HG03460 (cell line): ENCODE measurements around the gene EAF2.
"Not testable (repeated sequence)": the region's sequence is repeated elsewhere in the genome, so short reads cannot be mapped to it uniquely, and the experiment has no call there.

Experiments used
- ATAC-seq: cut with Tn5 transposase; IDR thresholded peaks from one replicate; pipeline ENCODE4 v1.9.1; 2021; ENCODE audit not compliant: unreplicated experiment

EAF2 gene

DNA sequence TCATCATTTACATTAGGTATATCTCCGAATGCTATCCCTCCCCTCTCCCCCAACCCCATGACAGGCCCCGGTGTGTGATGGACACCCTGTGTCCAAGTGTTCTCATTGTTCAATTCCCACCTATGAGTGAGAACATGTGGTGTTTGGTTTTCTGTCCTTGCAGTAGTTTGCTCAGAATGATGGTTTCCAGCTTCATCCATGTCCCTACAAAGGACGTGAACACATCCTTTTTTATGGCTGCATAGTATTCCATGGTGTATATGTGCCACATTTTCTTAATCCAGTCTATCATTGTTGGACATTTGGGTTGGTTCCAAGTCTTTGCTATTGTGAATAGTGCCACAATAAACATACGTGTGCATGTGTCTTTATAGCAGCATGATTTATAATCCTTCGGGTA, 22.8 kb downstream of the EAF2 start:
- not testable (repeated sequence) for ATAC-seq

DNA sequence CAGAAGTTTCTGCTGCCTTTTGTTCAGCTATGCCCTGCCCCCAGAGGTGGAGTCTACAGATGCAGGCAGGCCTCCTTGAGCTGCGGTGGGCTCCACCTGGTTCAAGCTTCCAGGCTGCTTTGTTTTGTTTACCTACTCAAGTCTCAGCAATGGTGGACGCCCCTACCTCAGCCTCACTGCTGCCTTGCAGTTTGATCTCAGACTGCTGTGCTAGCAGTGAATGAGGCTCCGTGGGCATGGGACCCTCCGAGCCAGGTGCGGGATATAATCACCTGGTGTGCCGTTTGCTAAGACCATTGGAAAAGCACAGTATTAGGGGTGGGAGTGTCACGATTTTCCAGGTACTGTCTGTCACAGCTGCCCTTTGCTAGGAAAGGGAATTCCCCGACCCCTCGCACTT, 28.2 kb downstream of the EAF2 start:
- ATAC-seq = not testable (repeated sequence)

DNA sequence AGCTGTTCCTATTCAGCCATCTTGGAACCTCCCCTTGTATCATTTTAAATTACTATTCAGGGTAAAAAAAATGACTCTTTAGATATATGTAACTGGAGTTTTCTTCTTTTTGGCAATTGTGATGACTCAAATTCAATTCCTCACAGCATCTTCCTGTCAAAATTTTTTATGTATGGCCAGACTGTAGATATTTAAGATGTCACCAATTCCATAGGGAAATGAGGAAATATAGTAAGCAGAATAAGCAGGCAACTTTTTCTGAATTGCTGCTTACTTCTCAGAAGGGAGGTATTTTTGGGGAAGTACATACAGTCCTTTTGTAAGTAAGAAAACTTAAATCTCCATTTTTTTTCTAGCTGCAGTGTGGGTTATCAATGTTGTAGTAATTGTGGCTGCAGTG, 28.8 kb downstream of the EAF2 start:
- no peak for ATAC-seq

DNA sequence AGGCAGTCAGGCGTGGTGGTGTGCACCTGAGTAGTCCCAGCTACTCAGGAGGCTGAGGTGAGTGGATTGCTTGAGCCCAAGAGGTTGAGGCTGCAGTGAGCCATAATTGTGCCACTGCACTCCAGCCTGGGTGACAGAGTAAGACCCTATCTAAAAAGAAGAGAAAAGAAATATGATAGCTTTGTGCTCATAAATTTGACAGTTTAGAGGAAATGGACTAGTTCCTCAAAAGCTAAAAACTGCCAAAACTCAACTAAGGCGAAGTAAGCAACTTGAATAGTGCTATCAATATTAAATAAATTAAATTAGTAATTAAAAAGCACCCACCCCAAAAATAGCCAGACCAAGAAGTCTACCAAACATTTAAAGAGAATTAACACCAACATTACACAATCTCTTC, 34.7 kb downstream of the EAF2 start:
- no peak for ATAC-seq

DNA sequence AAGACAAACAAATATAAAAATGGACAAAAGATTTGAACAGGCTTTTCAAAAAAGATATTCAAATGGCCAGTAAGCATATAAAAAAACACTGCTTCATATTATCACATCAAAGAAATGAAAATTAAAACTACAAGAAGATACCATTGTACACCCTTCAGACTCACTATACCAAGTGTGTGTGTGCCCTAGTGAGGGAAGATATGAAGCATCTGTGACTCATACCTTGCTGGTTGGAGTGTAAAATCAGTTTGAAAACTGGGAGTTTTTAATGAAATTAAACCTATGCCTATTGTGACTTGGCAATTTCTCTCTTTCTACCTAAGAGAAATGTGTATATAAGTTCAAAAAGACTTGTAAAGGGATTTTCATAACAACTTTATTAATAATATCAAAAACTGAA, 35.7 kb downstream of the EAF2 start:
- no peak for ATAC-seq

DNA sequence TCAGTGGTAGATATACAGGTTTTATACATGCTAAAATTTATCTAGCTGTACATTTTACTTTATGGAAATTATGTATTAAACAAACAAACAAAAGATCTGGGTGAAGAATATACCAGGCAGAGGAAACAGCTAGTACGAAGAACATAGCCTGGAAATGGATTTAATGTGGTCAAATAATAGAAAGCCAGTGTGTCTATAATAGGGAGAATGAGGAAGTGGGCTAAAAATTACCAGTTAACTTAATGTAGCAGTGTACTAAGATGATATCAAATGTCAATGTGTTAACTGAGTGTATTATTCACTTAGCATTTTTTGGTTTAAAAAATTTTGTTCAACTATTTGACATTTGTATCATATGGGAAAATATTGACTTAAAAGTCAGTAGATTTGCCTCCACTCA, 36.4 kb downstream of the EAF2 start:
- no peak for ATAC-seq

DNA sequence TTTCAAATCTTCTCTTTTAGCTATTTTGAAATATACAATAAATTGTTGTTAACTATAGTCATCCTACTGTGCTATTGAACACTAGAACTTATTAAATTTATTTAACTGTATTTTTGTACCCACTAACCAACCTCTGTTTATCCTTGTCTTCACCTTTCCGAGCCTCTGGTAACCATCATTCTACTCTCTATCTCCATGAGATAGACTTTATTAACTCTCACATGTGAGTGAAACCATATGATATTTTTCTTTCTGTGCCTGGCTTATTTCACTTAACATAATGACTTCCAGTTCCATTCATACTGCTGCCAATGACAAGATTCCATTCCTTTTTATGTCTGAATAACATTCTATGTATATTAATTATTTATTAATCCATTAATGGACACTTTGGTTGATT, 43.4 kb downstream of the EAF2 start:
- ATAC-seq = no peak

DNA sequence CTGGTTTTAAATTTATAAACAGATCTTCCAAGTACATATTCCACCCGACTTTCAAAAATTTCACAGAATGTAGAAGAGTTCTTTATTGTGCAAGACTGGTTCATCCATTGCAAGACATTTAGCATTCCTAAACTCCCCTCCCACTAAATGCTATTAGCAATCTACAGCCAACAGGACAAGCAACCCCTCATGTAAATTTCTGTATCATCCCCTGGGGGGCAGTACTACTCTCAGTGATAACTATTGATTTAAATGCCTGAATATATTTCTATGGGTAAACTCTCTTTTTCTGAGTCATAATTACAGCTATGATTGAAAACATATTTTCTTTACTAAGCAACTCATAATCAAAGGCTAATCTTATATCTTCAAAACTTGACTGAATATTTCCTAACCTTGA, 48.5 kb downstream of the EAF2 start:
- ATAC-seq = no peak

DNA sequence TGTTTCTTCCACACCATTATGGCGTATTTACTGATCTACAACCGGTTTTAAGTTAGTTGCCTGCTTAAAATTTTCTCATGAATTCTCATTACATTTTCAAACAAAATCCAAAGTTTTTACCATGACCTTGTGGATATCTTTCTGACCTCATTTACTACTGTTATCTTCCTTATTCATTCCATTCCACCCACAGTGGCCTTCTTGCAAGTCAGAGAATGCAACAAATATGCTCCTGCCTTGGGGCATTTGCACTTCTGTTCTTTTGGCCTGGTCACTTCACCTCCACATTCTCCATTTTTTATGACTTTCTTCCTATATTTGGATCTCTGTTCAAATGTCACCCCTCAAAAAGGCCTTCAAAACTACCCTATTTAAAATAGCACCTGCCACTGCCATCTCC, 50.4 kb downstream of the EAF2 start:
- ATAC-seq = no peak

DNA sequence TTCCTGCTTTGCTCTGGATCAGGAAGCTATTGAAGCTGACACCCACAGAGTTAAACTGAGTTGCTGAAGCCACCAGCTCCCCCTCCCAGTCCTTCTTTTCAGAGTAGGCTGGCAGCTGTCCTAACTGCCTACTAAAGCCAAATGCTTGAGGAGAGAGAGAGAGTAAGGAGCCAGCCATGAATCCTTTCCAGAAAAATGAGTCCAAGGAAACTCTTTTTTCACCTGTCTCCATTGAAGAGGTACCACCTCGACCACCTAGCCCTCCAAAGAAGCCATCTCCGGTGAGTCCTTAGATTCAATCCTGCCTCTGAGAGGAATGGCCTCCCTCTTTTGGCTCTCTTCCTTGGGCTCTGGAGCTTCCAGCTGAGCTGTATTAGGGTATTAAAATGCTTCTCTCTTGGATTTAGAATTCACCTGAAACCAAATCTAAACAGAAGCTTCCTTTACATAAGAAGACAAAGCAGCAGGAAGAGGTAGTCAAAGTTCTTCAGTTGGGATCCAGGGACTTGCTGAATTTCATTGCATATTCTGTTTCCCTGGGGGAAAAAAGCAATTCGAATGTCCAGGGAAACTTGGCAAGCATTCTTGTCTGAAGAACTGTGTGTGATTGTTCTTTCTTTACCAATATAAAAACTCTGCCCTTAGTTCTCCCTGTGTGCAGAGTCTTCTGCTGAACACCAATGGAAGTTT, 59.4 kb downstream of the EAF2 start, which contains the start of gene SLC15A2:
Gene SLC15A2 (plus strand): TSS at position 101 of the 690 bp plus-strand sequence. CDS start 76 bp downstream, at position 177.
- no peak for ATAC-seq

DNA sequence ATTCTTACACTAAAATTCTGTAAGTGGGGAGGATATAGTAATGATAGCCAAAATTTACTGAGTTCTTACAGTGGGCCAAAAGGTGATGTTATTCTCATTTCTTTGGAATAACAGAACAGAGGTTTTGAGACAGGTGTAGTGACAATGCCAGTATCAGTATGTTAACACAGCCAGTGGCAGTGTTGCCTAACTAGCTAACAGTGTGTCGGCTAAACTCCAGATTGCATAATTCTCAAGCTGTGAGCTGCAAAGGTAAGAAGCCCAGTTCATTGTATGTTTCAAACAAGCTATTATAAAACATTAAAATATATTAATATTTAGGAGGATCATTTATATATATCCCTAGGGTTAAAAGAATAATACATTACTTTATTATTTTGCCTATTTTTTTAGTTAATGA, 60.1 kb downstream of the EAF2 start:
- no peak for ATAC-seq

DNA sequence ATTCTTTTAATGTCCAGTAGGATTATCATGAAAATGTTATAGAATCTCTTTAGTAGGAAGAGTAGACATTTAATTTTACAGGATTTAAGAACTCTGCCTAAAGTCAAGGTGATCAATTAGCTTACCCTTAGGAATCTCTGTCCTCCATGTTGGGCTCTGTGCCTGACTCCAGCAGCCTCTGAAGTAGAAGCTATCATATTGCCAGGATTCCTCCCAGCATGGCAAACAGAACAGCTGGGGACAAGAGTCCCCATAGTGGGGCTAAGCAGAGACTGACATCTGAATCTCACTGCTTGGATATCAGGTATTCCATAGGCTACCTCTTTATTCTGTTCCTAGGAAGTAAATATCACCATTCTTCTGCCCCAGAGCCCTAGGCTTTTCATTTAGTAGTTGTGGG, 60.7 kb downstream of the EAF2 start:
- ATAC-seq = no peak

DNA sequence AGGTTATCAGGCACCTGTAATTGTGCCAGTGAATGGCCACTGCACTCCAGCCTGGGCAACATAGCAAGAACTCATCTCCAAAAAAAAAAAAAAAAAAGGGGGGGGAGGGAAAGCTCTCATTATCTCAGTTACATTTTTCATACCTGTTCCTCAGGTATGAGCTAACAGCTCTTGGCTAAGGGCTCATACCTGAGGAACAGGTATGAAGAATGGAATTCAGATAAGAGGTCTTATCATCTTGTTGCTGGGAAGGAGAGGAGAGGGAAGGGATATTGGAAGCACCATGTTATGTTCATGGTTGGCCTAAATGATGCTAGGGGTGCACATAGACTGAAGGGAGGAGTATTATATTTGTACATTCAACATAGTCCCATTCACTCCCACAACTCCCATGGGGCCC, 61.8 kb downstream of the EAF2 start:
- no peak for ATAC-seq

DNA sequence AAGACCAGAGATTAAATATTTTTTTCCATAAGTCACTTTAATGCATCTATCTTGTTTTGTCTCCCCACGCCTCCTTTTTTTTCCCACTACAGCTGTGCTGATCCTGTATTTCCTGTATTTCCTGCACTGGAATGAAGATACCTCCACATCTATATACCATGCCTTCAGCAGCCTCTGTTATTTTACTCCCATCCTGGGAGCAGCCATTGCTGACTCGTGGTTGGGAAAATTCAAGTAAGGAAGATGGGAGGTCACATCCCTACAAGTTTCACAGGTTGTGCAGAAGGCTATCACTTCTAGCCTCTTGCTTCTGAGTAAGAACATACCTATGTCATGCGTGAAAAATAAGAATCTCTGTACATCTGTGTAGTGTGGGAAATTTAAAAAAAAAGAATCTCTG, 62.3 kb downstream of the EAF2 start:
- no peak for ATAC-seq

DNA sequence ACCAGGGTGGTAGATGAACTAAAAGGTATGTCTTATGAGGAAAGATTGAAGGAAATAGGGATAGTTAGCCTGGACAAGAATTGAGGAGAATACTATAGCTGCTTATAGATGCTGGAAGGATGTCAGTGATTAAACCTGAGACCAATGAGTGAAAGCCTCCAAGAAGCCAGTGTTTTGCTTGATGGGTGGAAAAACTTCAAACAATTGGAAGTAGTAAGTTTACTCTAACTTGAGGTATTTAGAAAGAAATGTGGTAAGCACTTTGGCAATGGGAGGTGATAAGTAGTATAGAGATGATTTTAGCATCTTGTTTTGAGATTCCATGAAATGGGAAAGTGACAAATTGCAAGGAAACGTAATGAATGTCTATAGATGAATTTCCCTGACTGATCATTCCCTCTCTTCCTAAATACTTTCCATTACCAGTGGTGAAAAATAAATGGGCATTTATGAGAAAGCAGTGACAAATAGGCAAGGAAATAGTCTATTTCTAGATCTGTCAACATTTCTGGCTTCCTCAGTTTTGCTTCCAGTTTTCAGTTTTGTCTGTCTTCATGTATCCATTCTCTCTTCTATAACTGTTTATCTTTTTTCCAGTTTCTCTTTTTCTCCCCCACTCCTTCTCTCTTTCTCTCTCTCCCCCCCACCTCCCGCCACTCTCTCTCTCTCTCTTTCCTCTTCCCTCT, 78.4 kb downstream of the EAF2 start:
- no peak for ATAC-seq

DNA sequence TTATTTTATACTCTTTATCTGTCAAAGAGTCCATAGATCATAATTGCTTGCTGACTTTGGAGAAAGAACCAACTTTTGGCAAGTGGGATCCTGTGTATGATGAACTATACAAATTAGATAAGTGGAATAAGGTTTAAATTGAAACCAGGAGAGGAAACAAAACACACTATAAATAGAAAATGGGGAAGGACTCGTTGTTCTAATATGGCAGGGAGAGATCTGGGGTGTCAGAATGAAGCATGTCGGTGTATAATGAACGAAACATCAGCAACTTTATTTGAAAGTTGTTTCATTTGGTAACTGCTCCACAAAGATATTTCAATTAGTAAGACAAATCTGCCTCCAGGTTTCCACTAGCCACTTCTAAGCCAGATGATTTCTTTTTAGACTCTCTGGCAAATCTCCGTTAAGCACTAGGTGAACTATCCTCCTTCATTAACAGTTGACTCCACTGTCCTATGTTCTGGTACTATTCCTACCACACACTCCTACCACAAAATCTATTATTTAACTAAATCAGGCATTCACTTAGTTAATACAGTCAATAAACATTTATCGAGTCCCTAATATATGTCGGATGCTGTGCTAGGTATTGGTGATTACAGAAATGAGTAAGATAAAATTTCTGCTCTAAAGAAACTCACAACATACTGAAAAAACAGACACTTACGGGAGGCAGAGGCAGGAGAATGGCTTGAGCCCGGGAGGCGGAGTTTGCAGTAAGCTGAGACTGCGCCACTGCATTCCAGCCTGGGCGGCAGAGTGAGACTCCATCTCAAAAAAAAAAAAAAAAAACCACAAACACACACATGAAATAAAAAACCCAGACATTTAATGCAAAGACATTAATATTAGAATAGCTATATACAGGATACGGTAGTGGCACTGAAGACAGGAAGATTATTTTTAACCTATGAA, 79.3 kb downstream of the EAF2 start:
- ATAC-seq = no peak

DNA sequence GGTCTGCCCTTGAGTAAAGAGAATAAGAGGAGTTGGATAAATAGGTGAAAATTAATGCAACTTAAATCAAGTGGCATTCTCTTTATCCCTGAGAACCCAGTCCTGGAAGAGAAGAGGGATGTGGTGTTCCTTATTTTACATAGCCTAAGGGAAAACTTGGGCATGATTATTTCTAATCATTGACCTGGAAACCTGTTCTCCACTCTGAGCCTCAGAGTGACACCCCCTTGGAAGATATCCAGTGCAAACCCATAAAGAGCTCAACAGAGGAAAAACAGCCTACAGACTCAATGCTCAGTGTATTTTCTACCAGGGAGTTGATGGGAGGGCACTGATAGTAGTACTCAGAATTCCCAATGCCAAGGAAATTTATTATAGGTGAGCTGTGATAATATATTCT, 81.2 kb downstream of the EAF2 start:
- no peak for ATAC-seq

DNA sequence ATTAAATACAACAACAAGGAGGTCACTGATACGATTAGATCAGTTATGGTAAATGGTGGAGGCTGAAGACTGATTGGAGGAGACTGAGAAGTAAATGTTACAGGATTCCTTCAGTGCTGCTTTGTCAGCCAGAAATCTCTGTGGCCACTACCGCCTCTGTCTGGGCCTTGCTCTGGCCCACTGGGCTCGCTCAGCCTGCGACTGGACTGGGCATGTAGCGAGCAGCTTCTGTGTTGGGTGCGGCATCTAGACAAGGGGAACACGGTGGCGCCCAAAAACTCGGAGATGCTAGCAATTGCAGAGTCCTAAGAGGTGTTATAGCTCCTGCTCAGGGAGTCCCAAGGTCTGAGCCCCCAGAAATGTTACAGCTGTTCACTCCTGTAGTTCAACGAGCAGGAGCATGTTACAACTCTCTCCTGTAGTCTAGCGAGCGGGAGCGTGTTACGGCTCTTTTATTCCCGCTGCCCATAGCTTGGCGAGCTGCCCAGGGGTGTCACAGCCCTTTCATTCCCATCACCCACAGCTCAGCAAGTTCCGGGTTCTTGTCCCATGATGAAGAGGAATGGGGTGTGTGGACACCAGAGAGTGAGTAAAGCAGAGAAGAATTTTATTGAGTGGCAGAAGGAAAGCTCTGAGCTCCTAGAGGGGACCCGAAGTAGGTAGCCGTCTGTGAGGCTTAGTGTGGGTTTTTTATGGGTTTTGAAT, 83.9 kb downstream of the EAF2 start:
- ATAC-seq = no peak

DNA sequence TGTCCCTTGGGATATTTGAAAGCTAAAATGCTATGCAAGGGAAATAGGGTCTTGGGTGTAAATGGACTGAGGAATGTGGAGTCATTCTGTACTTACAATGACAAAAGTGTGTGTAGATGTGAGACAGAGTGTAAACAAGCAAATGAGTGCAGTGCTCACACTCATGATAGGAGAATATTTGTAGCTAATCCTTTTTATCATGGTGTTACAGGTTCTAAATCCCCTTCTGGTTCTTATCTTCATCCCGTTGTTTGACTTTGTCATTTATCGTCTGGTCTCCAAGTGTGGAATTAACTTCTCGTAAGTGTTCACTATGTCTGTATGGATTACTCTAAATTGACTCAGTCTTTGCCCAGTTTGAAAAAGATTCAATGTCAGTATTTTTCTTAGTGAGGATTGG, 89.7 kb downstream of the EAF2 start:
- ATAC-seq = no peak

DNA sequence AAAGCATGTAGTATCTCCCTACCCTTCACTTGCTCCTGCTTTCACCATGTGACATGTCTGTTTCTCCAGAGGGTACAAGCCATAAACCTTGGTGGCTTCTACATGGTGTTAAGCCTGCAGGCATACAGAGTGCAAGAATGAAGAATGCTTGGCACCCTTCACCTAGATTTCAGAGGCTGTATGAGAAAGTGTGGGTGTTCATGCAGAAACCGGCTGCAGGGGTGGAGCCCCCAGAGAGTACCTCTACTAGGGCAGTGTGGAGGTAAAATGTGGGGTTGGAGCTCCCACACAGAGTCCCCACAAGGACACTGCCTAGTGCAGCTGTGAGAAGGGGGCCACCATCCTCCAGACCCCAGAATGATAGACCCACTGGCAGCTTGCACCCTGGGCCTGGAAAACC, 91.4 kb downstream of the EAF2 start:
- no peak for ATAC-seq
